ENCODE data around the gene SH2B3.

- TF ChIP-seq CTCF (IDR thresholded peaks at IDR 0.05): no peak
- TF ChIP-seq POLR2AphosphoS5 (IDR thresholded peaks at IDR 0.05; ENCODE audit: low read depth, low read length): no peak; the same call in 1 of the 2 replicates
- no peak for TF ChIP-seq SIN3A (IDR thresholded peaks at IDR 0.05; ENCODE audit: borderline replicate concordance, insufficient read depth, low read depth, low read length)
Observed at GRCh38 chr12:111441107-111441928, 35.6 kb downstream of the SH2B3 start.

Data from Panc1 (cell line).